K562 (cell line): ENCODE measurements around the gene KCTD19. TPM values are rescaled to one million over a fixed set of nuclear protein-coding genes. Genes with fewer than 3 reads are reported as not detected.

Experiments used
- CBFA2T3 ChIP-seq: fragments of 450-650 bp; IDR thresholded peaks from 2 replicates; pipeline ENCODE4 v1.6.1; 2017
- CHD4 ChIP-seq: fragments of 200-600 bp; sonication (generic); IDR thresholded peaks from 3 replicates; pipeline ENCODE4 v1.6.1; 2012; ENCODE audit warnings: low read depth, mild to moderate bottlenecking, mixed read lengths, low read length, inconsistent platforms; ENCODE audit not compliant: insufficient read depth, insufficient replicate concordance, poor library complexity, severe bottlenecking
- HNRNPL ChIP-seq: fragments of 200-400 bp; formaldehyde crosslinking; IDR thresholded peaks from 2 replicates; pipeline ENCODE4 v1.6.1; 2017; ENCODE audit warnings: low read depth, mild to moderate bottlenecking, low read length
- ILF3 ChIP-seq: fragments of 450-650 bp; IDR thresholded peaks from 2 replicates; pipeline ENCODE4 v1.6.1; 2018; ENCODE audit warnings: antibody characterized with exemption, mild to moderate bottlenecking, moderate library complexity, borderline replicate concordance
- ILK ChIP-seq: fragments of 450-650 bp; IDR thresholded peaks from 2 replicates; pipeline ENCODE4 v1.6.1; 2016; ENCODE audit warnings: missing genetic modification characterization, low read depth, mild to moderate bottlenecking, missing compliant biosample characterization, moderate library complexity, borderline replicate concordance
- LARP7 ChIP-seq: fragments of 450-650 bp; IDR thresholded peaks from 2 replicates; pipeline ENCODE4 v1.6.1; 2016
- NCOA1 ChIP-seq: fragments of 450-650 bp; IDR thresholded peaks from 2 replicates; pipeline ENCODE4 v1.6.1; 2016; ENCODE audit warnings: low read depth
- NONO ChIP-seq, 2 experiments: fragments of 200-400 bp in 1 of 2; fragments of 450-650 bp in 1 of 2; formaldehyde crosslinking in 1 of 2; IDR thresholded peaks; 2 replicates each; pipeline ENCODE4 v1.6.1; 2017; ENCODE audit warnings: low read depth in 2 of 2, mild to moderate bottlenecking in 2 of 2, moderate library complexity in 2 of 2, low read length in 1 of 2
- SFPQ ChIP-seq: fragments of 200-400 bp; formaldehyde crosslinking; IDR thresholded peaks from 2 replicates; pipeline ENCODE4 v1.6.1; 2017; ENCODE audit warnings: mild to moderate bottlenecking, low read depth, low read length, moderate library complexity
- SRSF1 ChIP-seq: fragments of 200-400 bp; formaldehyde crosslinking; IDR thresholded peaks from 2 replicates; pipeline ENCODE4 v1.6.1; 2017; ENCODE audit warnings: mild to moderate bottlenecking, low read depth, low read length, moderate library complexity
- STAG1 ChIP-seq: sonication (generic); formaldehyde crosslinking; IDR thresholded peaks from 2 replicates; pipeline ENCODE4 v1.5.0; 2020; ENCODE audit warnings: missing genetic modification reagents, borderline replicate concordance
- ZBTB12 ChIP-seq: fragments of 250-450 bp; sonication (Bioruptor Pico); IDR thresholded peaks from 2 replicates; pipeline ENCODE4 v1.4.0; 2020
- ZNF143 ChIP-seq: sonication (generic); formaldehyde crosslinking; IDR thresholded peaks from 2 replicates; pipeline ENCODE4 v1.9.0; 2022; ENCODE audit warnings: mild to moderate bottlenecking, missing genetic modification reagents
- polyA plus RNA-seq, 8 experiments: library from polyadenylated mRNA; depleted of rRNA in 4 of 8; stranded (reverse) in 5 of 8; unstranded in 3 of 8; fragments of >200 nt; fragmentation: Nextera tagmentation in 2 of 8; fragmentation: Illumina TruSeq in 1 of 8; extraction: Ambion mirVana in 2 of 8; extraction: Trizol in 1 of 8; gene quantifications; 2 replicates each; pipeline versions ENCODE4 v1.2.1 to v1.2.3, GENCODE V29; 2011 to 2014; ENCODE audit warnings: inconsistent platforms in 1 of 8, missing spikeins in 1 of 8
- total RNA-seq, 7 experiments: library from RNA; depleted of rRNA in 6 of 7; stranded (reverse); fragments of >200 nt in 6 of 7; fragmentation: Illumina TruSeq in 2 of 7; extraction: Trizol in 2 of 7; gene quantifications; 2 replicates each; pipeline versions ENCODE4 v1.2.1 to v1.2.3, GENCODE V29; 2011 to 2021; ENCODE audit warnings: low replicate concordance in 1 of 7
- TF ChIP-seq, protein P1 (sequence below): sonication (generic); formaldehyde crosslinking; IDR thresholded peaks from 2 replicates; pipeline ENCODE4 v1.8.0; 2023; ENCODE audit warnings: mild to moderate bottlenecking, missing genetic modification reagents
- TF ChIP-seq, protein P2 (sequence below), 3 experiments: fragments of 200-800 bp in 1 of 3; fragments of 250-450 bp in 1 of 3; fragments of 450-650 bp in 1 of 3; sonication (Bioruptor Pico) in 1 of 3; sonication (Bioruptor generic) in 1 of 3; formaldehyde crosslinking in 1 of 3; IDR thresholded peaks; 2 replicates each; pipeline versions ENCODE4 v1.6.1 to v1.8.0; 2016 to 2022; ENCODE audit warnings: mild to moderate bottlenecking in 2 of 3, missing genetic modification characterization in 2 of 3, missing compliant biosample characterization in 1 of 3, moderate library complexity in 1 of 3

The KCTD19 gene
- total and polyA plus RNA-seq, 9 of the 15 experiments (the other 6 are each of a cell fraction or from before 2014, with no cell fraction given), result 0.03 to 0.91 (median 0.22) TPM; not detected in 2

DNA sequence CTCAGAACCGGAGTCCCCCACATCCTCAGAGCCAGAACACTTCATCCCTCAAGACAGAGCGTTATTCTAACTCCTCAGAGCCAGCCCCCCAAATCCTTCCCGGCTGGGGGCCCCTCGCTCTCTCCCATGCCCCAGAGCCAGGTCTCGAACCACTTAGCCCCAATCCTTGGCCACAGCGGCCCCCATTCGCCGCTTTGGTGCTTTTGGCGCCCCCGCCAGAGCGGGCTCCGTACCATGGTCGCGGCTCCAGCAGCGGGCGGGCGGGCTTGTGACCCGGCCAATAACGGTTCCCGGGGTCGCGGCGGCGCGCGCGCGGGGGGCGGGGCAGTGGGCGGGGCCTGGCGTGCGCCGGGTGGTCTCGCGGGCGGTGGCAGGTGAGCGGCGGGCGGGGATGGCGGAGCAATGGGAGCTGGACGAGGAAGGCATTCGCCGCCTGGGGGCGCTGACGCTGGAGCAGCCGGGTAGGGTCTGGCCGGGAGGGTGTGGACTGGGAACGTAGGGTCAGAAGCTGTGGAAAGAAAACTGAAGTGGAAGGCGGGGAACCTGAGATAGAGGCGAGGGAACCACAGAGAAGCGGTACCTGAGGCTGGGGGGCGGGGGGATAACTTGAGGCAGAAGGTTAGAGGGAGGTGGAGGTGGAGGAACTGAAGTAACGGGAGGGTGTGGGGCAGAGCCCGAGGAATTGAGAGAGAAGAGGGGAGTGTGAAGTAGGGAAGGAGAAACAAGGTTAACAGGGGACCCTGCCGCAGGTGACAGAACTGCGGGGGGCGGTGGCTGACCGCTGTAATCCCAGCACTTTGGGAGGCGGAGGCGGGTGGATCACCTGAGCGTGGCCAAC is at the start of gene KCTD19, which contains the start of gene LRRC36 (continued):
- TF ChIP-seq ILK (no peak), SRSF1 (no peak), SFPQ (no peak), ZBTB12 (CRISPR knock-in tag) (no peak), STAG1 (CRISPR knock-in tag) (no peak), LARP7 (peak; percentile 72; the same call in 1 of the 2 replicates), NCOA1 (no peak), HNRNPL (no peak), NONO (IDR thresholded peaks at IDR 0.05; ENCODE audit: low read depth in 2 of 2, low read length in 1 of 2) (0 out of 4 replicates have a peak, but pooled peaks of 1 of the 2 experiments have one; percentile 38), CHD4 (no peak), ZNF143 (CRISPR knock-in tag) (no peak), CBFA2T3 (no peak), ILF3 (no peak)
- TF ChIP-seq, protein P1, sequence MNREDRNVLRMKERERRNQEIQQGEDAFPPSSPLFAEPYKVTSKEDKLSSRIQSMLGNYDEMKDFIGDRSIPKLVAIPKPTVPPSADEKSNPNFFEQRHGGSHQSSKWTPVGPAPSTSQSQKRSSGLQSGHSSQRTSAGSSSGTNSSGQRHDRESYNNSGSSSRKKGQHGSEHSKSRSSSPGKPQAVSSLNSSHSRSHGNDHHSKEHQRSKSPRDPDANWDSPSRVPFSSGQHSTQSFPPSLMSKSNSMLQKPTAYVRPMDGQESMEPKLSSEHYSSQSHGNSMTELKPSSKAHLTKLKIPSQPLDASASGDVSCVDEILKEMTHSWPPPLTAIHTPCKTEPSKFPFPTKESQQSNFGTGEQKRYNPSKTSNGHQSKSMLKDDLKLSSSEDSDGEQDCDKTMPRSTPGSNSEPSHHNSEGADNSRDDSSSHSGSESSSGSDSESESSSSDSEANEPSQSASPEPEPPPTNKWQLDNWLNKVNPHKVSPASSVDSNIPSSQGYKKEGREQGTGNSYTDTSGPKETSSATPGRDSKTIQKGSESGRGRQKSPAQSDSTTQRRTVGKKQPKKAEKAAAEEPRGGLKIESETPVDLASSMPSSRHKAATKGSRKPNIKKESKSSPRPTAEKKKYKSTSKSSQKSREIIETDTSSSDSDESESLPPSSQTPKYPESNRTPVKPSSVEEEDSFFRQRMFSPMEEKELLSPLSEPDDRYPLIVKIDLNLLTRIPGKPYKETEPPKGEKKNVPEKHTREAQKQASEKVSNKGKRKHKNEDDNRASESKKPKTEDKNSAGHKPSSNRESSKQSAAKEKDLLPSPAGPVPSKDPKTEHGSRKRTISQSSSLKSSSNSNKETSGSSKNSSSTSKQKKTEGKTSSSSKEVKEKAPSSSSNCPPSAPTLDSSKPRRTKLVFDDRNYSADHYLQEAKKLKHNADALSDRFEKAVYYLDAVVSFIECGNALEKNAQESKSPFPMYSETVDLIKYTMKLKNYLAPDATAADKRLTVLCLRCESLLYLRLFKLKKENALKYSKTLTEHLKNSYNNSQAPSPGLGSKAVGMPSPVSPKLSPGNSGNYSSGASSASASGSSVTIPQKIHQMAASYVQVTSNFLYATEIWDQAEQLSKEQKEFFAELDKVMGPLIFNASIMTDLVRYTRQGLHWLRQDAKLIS (CRISPR knock-in tag), result no peak
- TF ChIP-seq, protein P2, sequence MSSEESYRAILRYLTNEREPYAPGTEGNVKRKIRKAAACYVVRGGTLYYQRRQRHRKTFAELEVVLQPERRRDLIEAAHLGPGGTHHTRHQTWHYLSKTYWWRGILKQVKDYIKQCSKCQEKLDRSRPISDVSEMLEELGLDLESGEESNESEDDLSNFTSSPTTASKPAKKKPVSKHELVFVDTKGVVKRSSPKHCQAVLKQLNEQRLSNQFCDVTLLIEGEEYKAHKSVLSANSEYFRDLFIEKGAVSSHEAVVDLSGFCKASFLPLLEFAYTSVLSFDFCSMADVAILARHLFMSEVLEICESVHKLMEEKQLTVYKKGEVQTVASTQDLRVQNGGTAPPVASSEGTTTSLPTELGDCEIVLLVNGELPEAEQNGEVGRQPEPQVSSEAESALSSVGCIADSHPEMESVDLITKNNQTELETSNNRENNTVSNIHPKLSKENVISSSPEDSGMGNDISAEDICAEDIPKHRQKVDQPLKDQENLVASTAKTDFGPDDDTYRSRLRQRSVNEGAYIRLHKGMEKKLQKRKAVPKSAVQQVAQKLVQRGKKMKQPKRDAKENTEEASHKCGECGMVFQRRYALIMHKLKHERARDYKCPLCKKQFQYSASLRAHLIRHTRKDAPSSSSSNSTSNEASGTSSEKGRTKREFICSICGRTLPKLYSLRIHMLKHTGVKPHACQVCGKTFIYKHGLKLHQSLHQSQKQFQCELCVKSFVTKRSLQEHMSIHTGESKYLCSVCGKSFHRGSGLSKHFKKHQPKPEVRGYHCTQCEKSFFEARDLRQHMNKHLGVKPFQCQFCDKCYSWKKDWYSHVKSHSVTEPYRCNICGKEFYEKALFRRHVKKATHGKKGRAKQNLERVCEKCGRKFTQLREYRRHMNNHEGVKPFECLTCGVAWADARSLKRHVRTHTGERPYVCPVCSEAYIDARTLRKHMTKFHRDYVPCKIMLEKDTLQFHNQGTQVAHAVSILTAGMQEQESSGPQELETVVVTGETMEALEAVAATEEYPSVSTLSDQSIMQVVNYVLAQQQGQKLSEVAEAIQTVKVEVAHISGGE (CRISPR knock-in tag; IDR thresholded peaks at IDR 0.05), result no peak
